LNCaP clone FGC (cell line): ENCODE results near the gene SOCS4.
A peak's percentile ranks its signal among the peaks of the same experiment; 100 is the strongest.
"Not testable (repeated sequence)": the region's sequence is repeated elsewhere in the genome, so short reads cannot be mapped to it uniquely, and the experiment has no call there.

Source experiments
- DNase-seq: peaks from one replicate; pipeline ENCODE4 v3.0.0-alpha.2; 2011; ENCODE audit warnings: low read depth
- H3K4me3 ChIP-seq: 2 replicates; pipeline ENCODE4 v1.5.1; 2011; ENCODE audit warnings: mild to moderate bottlenecking, low read depth, low read length, control low read depth
- TF ChIP-seq, protein P1 (sequence below): IDR thresholded peaks from 2 replicates; pipeline ENCODE4 v1.5.1; 2012; ENCODE audit warnings: mild to moderate bottlenecking; ENCODE audit not compliant: control insufficient read depth, insufficient read depth; ENCODE audit errors: extremely low read depth

SOCS4 gene

DNA sequence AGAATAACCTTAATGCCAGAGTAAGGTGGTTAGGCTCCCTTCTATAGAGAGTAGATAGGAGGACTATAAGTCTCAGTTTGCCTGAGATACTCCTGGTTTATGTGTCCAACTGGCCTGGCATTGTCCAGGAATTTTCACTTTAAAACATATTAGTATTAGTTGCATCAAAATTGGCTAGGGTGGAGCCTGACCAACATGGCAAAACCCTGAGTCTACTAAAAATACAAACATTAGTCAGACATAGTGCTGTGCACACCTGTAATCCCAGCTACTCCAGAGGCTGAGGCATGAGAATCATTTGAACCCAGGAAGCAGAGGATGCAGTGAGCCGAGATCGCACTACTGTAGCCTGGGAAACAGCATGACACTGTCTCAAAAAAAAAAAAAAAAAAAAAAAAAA, 12.0 kb upstream of the SOCS4 start:
- TF ChIP-seq, protein P1, sequence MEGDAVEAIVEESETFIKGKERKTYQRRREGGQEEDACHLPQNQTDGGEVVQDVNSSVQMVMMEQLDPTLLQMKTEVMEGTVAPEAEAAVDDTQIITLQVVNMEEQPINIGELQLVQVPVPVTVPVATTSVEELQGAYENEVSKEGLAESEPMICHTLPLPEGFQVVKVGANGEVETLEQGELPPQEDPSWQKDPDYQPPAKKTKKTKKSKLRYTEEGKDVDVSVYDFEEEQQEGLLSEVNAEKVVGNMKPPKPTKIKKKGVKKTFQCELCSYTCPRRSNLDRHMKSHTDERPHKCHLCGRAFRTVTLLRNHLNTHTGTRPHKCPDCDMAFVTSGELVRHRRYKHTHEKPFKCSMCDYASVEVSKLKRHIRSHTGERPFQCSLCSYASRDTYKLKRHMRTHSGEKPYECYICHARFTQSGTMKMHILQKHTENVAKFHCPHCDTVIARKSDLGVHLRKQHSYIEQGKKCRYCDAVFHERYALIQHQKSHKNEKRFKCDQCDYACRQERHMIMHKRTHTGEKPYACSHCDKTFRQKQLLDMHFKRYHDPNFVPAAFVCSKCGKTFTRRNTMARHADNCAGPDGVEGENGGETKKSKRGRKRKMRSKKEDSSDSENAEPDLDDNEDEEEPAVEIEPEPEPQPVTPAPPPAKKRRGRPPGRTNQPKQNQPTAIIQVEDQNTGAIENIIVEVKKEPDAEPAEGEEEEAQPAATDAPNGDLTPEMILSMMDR, result no peak
- no peak overlapping the region for H3K4me3 ChIP-seq
- DNase-seq, result no peak

DNA sequence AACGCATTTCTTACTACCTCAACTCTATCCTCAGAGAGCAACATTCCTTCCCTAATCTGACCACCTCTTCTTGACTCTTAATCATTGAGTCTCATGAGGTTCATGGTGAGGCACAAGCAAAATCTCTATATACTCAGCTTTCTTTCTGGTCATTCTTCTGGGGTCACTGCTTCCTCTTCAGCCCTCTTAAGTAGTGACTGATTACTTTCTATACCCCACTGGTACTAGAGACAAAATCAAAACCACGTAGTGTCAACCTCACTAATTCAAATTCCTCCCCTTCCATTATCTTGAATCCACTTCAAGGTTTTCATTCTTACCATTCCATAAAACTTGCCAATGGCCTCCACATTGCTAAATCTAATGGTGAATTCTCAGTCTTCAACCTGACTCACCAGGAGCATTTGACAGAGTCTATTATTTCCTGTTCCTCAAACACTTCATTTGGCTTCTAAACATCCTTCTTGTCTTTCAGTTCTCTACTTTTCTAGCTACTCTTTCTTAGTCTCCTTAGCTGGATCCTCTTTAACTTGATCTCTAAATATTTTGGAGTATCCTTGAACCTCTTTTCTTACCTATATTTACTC, 7.0 kb upstream of the SOCS4 start:
- H3K4me3 ChIP-seq, result no peak overlapping the region
- TF ChIP-seq, protein P1, result no peak
- DNase-seq, result no peak

DNA sequence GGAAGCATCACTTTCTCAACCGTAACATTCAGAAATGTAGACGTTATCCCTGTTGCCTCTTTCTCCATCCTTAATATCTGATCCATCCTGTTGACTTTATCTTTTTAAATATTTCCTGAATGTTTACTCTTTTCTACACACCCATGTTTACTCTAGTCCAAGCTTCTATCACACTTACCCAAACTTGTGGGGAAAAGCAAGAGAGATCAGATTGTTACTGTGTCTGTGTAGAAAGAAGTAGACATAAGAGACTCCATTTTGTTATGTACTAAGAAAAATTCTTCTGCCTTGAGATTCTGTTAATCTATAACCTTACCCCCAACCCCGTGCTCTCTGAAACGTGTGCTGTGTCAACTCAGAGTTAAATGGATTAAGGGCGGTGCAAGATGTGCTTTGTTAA, 2.7 kb upstream of the SOCS4 start:
- DNase-seq, H3K4me3 ChIP-seq: not testable (repeated sequence)

DNA sequence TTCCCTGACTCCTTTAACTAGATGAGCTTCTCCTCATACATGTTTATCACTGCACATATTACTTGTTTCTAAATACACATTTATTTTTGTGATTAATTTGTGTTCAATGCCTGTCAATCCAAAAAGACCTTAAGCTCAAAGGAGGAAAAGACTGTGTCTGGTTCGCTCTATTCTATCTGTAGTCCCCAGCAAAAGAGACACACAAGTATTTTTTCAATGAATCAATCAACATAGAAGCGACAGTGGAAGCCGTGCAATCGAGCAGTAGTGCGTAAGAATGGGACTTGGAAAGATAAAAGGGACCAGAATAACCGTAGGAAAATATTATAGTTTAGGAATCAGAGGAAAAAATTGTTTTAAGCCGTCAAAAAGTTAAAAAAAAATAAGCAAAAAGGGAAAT, 1.1 kb upstream of the SOCS4 start:
- H3K4me3 ChIP-seq, result peak overlapping the region; percentile 88
- TF ChIP-seq, protein P1, result no peak
- DNase-seq, result no peak

DNA sequence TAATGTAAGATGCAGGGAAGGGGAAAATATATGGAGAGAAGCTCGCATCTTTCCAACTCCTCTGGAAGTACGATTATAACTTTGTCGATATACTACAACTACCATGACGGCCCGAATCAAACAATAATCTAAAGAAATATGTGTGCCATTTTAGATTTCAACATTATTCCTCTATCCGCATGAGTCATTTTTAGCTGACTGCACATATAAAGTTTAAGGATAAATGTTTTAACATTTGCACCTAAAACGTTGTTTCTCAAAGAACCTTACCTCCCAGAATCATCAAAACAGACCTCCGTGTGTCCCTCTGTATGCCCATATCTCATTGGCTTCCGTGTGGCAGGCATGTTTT, 619 bp upstream of the SOCS4 start:
- no peak for DNase-seq
- H3K4me3 ChIP-seq, result peak overlapping the region; percentile 88
- TF ChIP-seq, protein P1, result no peak

DNA sequence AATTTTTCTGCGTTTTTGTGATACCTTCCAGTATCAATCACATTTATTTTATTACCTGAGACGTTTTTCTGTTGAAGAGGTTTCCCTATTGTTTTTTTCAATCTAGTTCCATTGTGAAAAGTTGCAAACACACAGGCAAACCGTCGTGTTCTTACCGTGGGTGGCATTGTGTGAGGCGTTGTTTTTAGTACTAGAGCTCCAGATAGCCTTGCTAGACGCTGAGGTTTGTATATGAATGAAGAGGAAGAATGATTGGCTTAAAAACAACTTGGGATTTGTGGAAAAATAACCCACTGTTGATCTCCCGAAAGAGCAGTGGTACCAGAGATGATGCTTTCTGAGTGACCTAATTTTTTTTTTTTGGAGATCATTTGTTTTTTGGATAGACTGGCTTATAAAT, 1.0 kb downstream of the SOCS4 start:
- peak overlapping the region; percentile 88 for H3K4me3 ChIP-seq
- DNase-seq, result no peak
- TF ChIP-seq, protein P1, result no peak

DNA sequence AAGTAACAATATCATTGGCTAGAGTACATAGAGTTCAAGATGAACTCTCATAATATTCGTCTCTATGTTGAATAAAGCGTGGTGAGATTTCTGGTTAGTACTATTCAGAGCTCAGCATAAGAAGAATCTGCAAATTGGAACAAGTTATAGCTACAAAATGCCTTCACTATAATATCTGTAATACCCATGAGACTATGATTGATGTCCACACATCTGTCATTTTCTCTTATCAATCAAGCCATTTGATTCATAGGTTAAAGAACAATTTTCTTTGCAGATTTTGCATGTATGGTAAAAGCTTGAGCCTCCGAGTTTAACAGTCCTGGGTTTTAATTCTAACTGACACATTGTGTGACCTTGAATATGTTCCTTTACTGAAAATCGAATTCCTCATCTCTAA, 1.4 kb downstream of the SOCS4 start:
- no peak for DNase-seq
- H3K4me3 ChIP-seq, result peak overlapping the region; percentile 88
- TF ChIP-seq, protein P1, result no peak
